Activated T-helper 17 cell treated with anti-CD3 and anti-CD28 coated beads, Interleukin-2, amount 50 U/mL, for 72 hours (primary cell): Measurements from ENCODE around the gene BSPRY. TPM values are rescaled to one million over a fixed set of nuclear protein-coding genes. Genes with fewer than 3 reads are reported as not detected.
"Not testable (repeated sequence)": the region's sequence is repeated elsewhere in the genome, so short reads cannot be mapped to it uniquely, and the experiment has no call there.

ENCODE experiments used
- ATAC-seq: fragments of 150-1000 bp; cut with Tn5 transposase; replicated peaks from 2 replicates; pipeline ENCODE4 v1.10.0; 2021; ENCODE audit warnings: mild to moderate bottlenecking, moderate library complexity
- H3K27ac Mint-ChIP-seq: one replicate; pipeline ENCODE4 v1.8.0; 2022; ENCODE audit warnings: mixed read lengths
- H3K27me3 Mint-ChIP-seq: one replicate; pipeline ENCODE4 v1.8.0; 2022; ENCODE audit warnings: mixed read lengths
- H3K36me3 Mint-ChIP-seq: one replicate; pipeline ENCODE4 v1.8.0; 2022; ENCODE audit warnings: low read depth, mild to moderate bottlenecking, mixed read lengths
- H3K4me1 Mint-ChIP-seq: one replicate; pipeline ENCODE4 v1.8.0; 2022; ENCODE audit warnings: mixed read lengths
- H3K4me3 Mint-ChIP-seq: one replicate; pipeline ENCODE4 v1.8.0; 2022; ENCODE audit warnings: mild to moderate bottlenecking, mixed read lengths
- H3K9me3 Mint-ChIP-seq: one replicate; pipeline ENCODE4 v1.8.0; 2022; ENCODE audit warnings: mixed read lengths
- total RNA-seq, 2 donors: library from RNA; stranded (reverse); gene quantifications; one replicate each; pipeline ENCODE4 v1.2.3, GENCODE V29; 2022

Gene BSPRY
- total RNA-seq, 2 donors from 2014 or later = 3.2 to 25.9 TPM

- Mint-ChIP-seq H3K9me3 (no peaks in the 10 kb centered on the region), H3K27ac (peak overlapping the region; percentile 90), H3K36me3 (peaks cover 32% of the 10 kb centered on the region), H3K4me1 (peaks cover 28% of the 10 kb centered on the region), H3K27me3 (peaks cover 24% of the 10 kb centered on the region), H3K4me3 (peak overlapping the region; percentile 96)
- ATAC-seq = peak; percentile 60
Measured at GRCh38 chr9:113350937-113351336, 1.6 kb downstream of the BSPRY start.

GRCh38 chr9:113352006-113352405, 2.7 kb downstream of the BSPRY start:
- Mint-ChIP-seq H3K27ac (peak overlapping the region; percentile 53), H3K4me3 (peak overlapping the region; percentile 96)
- ATAC-seq = no peak

GRCh38 chr9:113352411-113352810, 3.1 kb downstream of the BSPRY start:
- peaks cover 40% of the 10 kb centered on the region for H3K36me3 Mint-ChIP-seq
- no peaks in the 10 kb centered on the region for H3K9me3 Mint-ChIP-seq
- peaks cover 35% of the 10 kb centered on the region for H3K4me1 Mint-ChIP-seq
- ATAC-seq = no peak
- peaks cover 31% of the 10 kb centered on the region for H3K27me3 Mint-ChIP-seq
- peak overlapping the region; percentile 96 for H3K4me3 Mint-ChIP-seq
- peak overlapping the region; percentile 53 for H3K27ac Mint-ChIP-seq

More at GRCh38 chr9:113352006-113352405, 2.7 kb downstream of the BSPRY start:
- H3K36me3 Mint-ChIP-seq = peaks cover 40% of the 10 kb centered on the region
- peaks cover 35% of the 10 kb centered on the region for H3K4me1 Mint-ChIP-seq
- peaks cover 31% of the 10 kb centered on the region for H3K27me3 Mint-ChIP-seq
- no peaks in the 10 kb centered on the region for H3K9me3 Mint-ChIP-seq

GRCh38 chr9:113355040-113355596, 5.8 kb downstream of the BSPRY start:
- Mint-ChIP-seq H3K9me3 (no peaks in the 10 kb centered on the region), H3K27me3 (peaks cover 27% of the 10 kb centered on the region), H3K4me1 (peaks cover 32% of the 10 kb centered on the region), H3K4me3 (no peak overlapping the region), H3K27ac (no peak overlapping the region), H3K36me3 (peaks cover 45% of the 10 kb centered on the region)
- no peak for ATAC-seq

GRCh38 chr9:113356686-113357292, 7.4 kb downstream of the BSPRY start:
- Mint-ChIP-seq H3K36me3 (peaks cover 34% of the 10 kb centered on the region), H3K4me3 (no peak overlapping the region), H3K4me1 (peaks cover 26% of the 10 kb centered on the region), H3K27me3 (peaks cover 17% of the 10 kb centered on the region), H3K27ac (no peak overlapping the region), H3K9me3 (no peaks in the 10 kb centered on the region)
- no peak for ATAC-seq

GRCh38 chr9:113359385-113359784, 10.0 kb downstream of the BSPRY start:
- Mint-ChIP-seq H3K4me1 (peaks cover 19% of the 10 kb centered on the region), H3K27ac (no peak overlapping the region), H3K27me3 (peaks cover 7% of the 10 kb centered on the region), H3K4me3 (no peak overlapping the region), H3K36me3 (peaks cover 32% of the 10 kb centered on the region), H3K9me3 (no peaks in the 10 kb centered on the region)
- no peak for ATAC-seq

GRCh38 chr9:113360242-113360842, 11.0 kb downstream of the BSPRY start:
- Mint-ChIP-seq H3K4me3 (no peak overlapping the region), H3K27me3 (peaks cover 7% of the 10 kb centered on the region), H3K9me3 (no peaks in the 10 kb centered on the region), H3K4me1 (peaks cover 19% of the 10 kb centered on the region), H3K36me3 (peaks cover 27% of the 10 kb centered on the region), H3K27ac (no peak overlapping the region)
- ATAC-seq = no peak

GRCh38 chr9:113361304-113362018, 12.1 kb downstream of the BSPRY start:
- Mint-ChIP-seq H3K4me3 (peak overlapping the region; percentile 54), H3K36me3 (peaks cover 18% of the 10 kb centered on the region), H3K27me3 (peaks cover 6% of the 10 kb centered on the region), H3K27ac (peak overlapping the region; percentile 85), H3K9me3 (no peaks in the 10 kb centered on the region), H3K4me1 (peaks cover 18% of the 10 kb centered on the region)
- peak; percentile 97 for ATAC-seq

- H3K4me1 Mint-ChIP-seq = peaks cover 13% of the 10 kb centered on the region
- H3K27ac Mint-ChIP-seq = no peak overlapping the region
- H3K4me3 Mint-ChIP-seq = no peak overlapping the region
- H3K27me3 Mint-ChIP-seq = no peaks in the 10 kb centered on the region
- no peak for ATAC-seq
- peaks cover 11% of the 10 kb centered on the region for H3K36me3 Mint-ChIP-seq
- no peaks in the 10 kb centered on the region for H3K9me3 Mint-ChIP-seq
Measured at GRCh38 chr9:113363336-113363735, 14.0 kb downstream of the BSPRY start.

GRCh38 chr9:113364951-113365350, 15.6 kb downstream of the BSPRY start:
- Mint-ChIP-seq H3K4me1 (peaks cover 13% of the 10 kb centered on the region), H3K4me3 (no peak overlapping the region), H3K27ac (no peak overlapping the region), H3K9me3 (no peaks in the 10 kb centered on the region), H3K36me3 (peaks cover 6% of the 10 kb centered on the region), H3K27me3 (no peaks in the 10 kb centered on the region)
- ATAC-seq = no peak

GRCh38 chr9:113365652-113366051, 16.3 kb downstream of the BSPRY start:
- H3K36me3 Mint-ChIP-seq, ATAC-seq, H3K9me3 Mint-ChIP-seq, H3K27ac Mint-ChIP-seq, H3K27me3 Mint-ChIP-seq, H3K4me3 Mint-ChIP-seq: not testable (repeated sequence)
- H3K4me1 Mint-ChIP-seq = peaks cover 13% of the 10 kb centered on the region

GRCh38 chr9:113368348-113368981, 19.1 kb downstream of the BSPRY start:
- Mint-ChIP-seq H3K4me3 (no peak overlapping the region), H3K4me1 (no peaks in the 10 kb centered on the region), H3K9me3 (no peaks in the 10 kb centered on the region), H3K27ac (no peak overlapping the region), H3K36me3 (peaks cover 9% of the 10 kb centered on the region), H3K27me3 (no peaks in the 10 kb centered on the region)
- no peak for ATAC-seq

- Mint-ChIP-seq H3K27ac (no peak overlapping the region), H3K4me1 (no peaks in the 10 kb centered on the region), H3K9me3 (no peaks in the 10 kb centered on the region), H3K4me3 (no peak overlapping the region), H3K36me3 (peaks cover 12% of the 10 kb centered on the region), H3K27me3 (no peaks in the 10 kb centered on the region)
- no peak for ATAC-seq
Measured at GRCh38 chr9:113368982-113369854, 19.9 kb downstream of the BSPRY start.

- no peaks in the 10 kb centered on the region for H3K27me3 Mint-ChIP-seq
- no peak overlapping the region for H3K27ac Mint-ChIP-seq
- ATAC-seq = no peak
- no peak overlapping the region for H3K4me3 Mint-ChIP-seq
- H3K36me3 Mint-ChIP-seq = peaks cover 18% of the 10 kb centered on the region
- peaks cover 6% of the 10 kb centered on the region for H3K4me1 Mint-ChIP-seq
- H3K9me3 Mint-ChIP-seq = no peaks in the 10 kb centered on the region
Measured at GRCh38 chr9:113369855-113370140, 20.5 kb downstream of the BSPRY start.
